T-helper 1 cell treated with Interleukin-12 subunit alpha and Interleukin-12 subunit beta and Interleukin-4 antibody, amounts not matched to agents 30 μg/mL and 1 μg/mL, for 36 hours (primary cell): ENCODE measurements around the gene XIAP.
A peak's percentile ranks its signal among the peaks of the same experiment; 100 is the strongest.

Experiments used
- H3K27ac Mint-ChIP-seq: one replicate; pipeline ENCODE4 v1.8.0; 2021; ENCODE audit warnings: mild to moderate bottlenecking, mixed read lengths
- H3K27me3 Mint-ChIP-seq: one replicate; pipeline ENCODE4 v1.8.0; 2021; ENCODE audit warnings: low read depth, mixed read lengths
- H3K36me3 Mint-ChIP-seq: one replicate; pipeline ENCODE4 v1.8.0; 2021; ENCODE audit warnings: low read depth, mixed read lengths
- H3K4me1 Mint-ChIP-seq: one replicate; pipeline ENCODE4 v1.8.0; 2021; ENCODE audit warnings: low read depth, mixed read lengths
- H3K4me3 Mint-ChIP-seq: one replicate; pipeline ENCODE4 v1.8.0; 2021; ENCODE audit warnings: mild to moderate bottlenecking, moderate library complexity, mixed read lengths
- H3K9me3 Mint-ChIP-seq: one replicate; pipeline ENCODE4 v1.8.0; 2021; ENCODE audit warnings: mixed read lengths

XIAP gene

DNA sequence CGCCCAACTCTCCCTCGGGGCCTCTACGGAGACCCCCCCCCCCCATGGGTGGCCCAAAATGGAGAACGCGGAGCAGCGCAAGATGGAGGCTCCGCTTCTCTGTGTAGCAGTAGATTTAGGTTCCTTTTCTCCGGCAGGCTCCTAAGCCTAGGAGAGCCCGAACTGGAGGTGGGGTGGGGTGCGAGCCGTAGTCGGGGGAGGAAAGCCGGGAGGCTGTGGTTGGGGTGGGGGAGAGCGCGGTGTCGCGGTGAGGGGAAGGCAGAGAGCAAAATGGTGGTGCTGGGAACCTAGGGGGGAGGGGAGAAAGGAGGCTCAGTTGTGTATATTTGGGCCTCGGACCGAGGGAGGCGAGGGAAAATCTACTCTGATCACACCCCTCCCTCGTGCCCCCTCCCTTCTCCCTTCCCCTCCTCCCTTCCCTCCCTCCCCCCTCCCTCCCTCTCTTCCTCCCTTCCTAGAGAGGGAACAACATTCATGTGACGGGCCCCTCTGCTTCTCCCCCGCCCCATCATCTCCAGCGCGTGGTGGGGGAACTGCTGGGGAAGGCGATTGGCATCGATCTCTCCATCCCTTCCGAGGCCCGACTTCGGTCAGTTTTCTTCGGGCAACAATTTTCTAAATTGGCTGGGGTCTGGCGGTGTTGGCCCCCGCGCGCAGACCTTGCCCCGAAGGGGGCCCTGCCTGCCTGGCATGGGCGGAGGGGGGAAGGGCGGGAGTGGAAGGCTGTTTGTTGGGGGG lies 101.6 kb downstream of the XIAP start, which contains the start of gene STAG2:
STAG2 (plus strand) TSS at position 439 of the 738 bp plus-strand sequence. CDS start 60,922 bp downstream, outside the sequence.
- peak within 1 kb of the TSS; percentile 100 for H3K27ac Mint-ChIP-seq
- H3K9me3 Mint-ChIP-seq = no peaks in the 10 kb centered on the region
- H3K27me3 Mint-ChIP-seq = no peaks in the 10 kb centered on the region
- peaks cover 24% of the 10 kb centered on the region for H3K4me1 Mint-ChIP-seq
- H3K4me3 Mint-ChIP-seq = peak within 1 kb of the TSS; percentile 98
- H3K36me3 Mint-ChIP-seq = peaks cover 20% of the 10 kb centered on the region

- H3K4me3 Mint-ChIP-seq = peak overlapping the region; percentile 98
- peaks cover 20% of the 10 kb centered on the region for H3K36me3 Mint-ChIP-seq
- H3K4me1 Mint-ChIP-seq = peaks cover 27% of the 10 kb centered on the region
- no peaks in the 10 kb centered on the region for H3K9me3 Mint-ChIP-seq
- peak overlapping the region; percentile 100 for H3K27ac Mint-ChIP-seq
- no peaks in the 10 kb centered on the region for H3K27me3 Mint-ChIP-seq
Observed at GRCh38 chrX:123962006-123962467, 102.2 kb downstream of the XIAP start.

GRCh38 chrX:123962794-123963373 lies 103.0 kb downstream of the XIAP start:
- Mint-ChIP-seq H3K9me3 (no peaks in the 10 kb centered on the region), H3K27me3 (no peaks in the 10 kb centered on the region), H3K4me1 (peaks cover 27% of the 10 kb centered on the region), H3K4me3 (peak overlapping the region; percentile 98), H3K27ac (peak overlapping the region; percentile 100), H3K36me3 (peaks cover 20% of the 10 kb centered on the region)
